GM12878 (cell line): ENCODE results near the gene ROPN1B.
"Not testable (repeated sequence)": the region's sequence is repeated elsewhere in the genome, so short reads cannot be mapped to it uniquely, and the experiment has no call there.

Experiments
- EP300 ChIP-seq, 2 experiments: fragments of 150-350 bp in 1 of 2; IDR thresholded peaks; 2 replicates each; pipeline ENCODE4 v1.6.1; 2011 to 2012; ENCODE audit warnings: low read depth in 2 of 2, low read length in 2 of 2, borderline replicate concordance in 1 of 2, improper control_type of control experiment in 1 of 2, inconsistent platforms in 1 of 2; ENCODE audit not compliant: control insufficient read depth in 1 of 2
- HCFC1 ChIP-seq: fragments of 150-350 bp; IDR thresholded peaks from 2 replicates; pipeline ENCODE4 v1.6.1; 2014; ENCODE audit warnings: low read length
- JUND ChIP-seq: IDR thresholded peaks from 2 replicates; pipeline ENCODE4 v1.6.1; 2012; ENCODE audit warnings: low read depth, mild to moderate bottlenecking, low read length, improper control_type of control experiment, moderate library complexity
- MEF2A ChIP-seq: IDR thresholded peaks from 2 replicates; pipeline ENCODE4 v1.6.1; 2011; ENCODE audit warnings: low read depth, mild to moderate bottlenecking, low read length, moderate library complexity; ENCODE audit not compliant: insufficient read depth
- SIN3A ChIP-seq: IDR thresholded peaks from 2 replicates; pipeline ENCODE4 v1.6.1; 2012; ENCODE audit warnings: low read depth, low read length, improper control_type of control experiment
- SREBF2 ChIP-seq: IDR thresholded peaks from 2 replicates; pipeline ENCODE4 v1.6.1; 2012; ENCODE audit warnings: mild to moderate bottlenecking, low read length
- TCF7 ChIP-seq: IDR thresholded peaks from 2 replicates; pipeline ENCODE4 v1.6.1; 2014; ENCODE audit warnings: antibody characterized with exemption, borderline replicate concordance
- ZNF274 ChIP-seq: IDR thresholded peaks from one replicate; pipeline ENCODE4 v1.8.0; 2011; ENCODE audit not compliant: insufficient read length, insufficient read depth
- ZSCAN29 ChIP-seq: fragments of 450-650 bp; IDR thresholded peaks from 2 replicates; pipeline ENCODE4 v1.6.1; 2017; ENCODE audit warnings: mild to moderate bottlenecking, moderate library complexity
- TF ChIP-seq, protein P1 (sequence below), 3 experiments: IDR thresholded peaks in 2 of 3; conservative IDR thresholded peaks in 1 of 3; 2 replicates each; pipeline ENCODE4 v1.5.1; 2011; ENCODE audit warnings: low read depth in 3 of 3, low read length in 3 of 3, mild to moderate bottlenecking in 3 of 3, control low read depth in 2 of 3, moderate library complexity in 2 of 3, inconsistent platforms in 1 of 3, mixed read lengths in 1 of 3; ENCODE audit not compliant: control insufficient read depth in 2 of 3, insufficient read depth in 1 of 3; ENCODE audit errors: extremely low read depth in 1 of 3
- TF ChIP-seq, protein P2 (sequence below): fragments of 450-650 bp; IDR thresholded peaks from 2 replicates; pipeline ENCODE4 v1.6.1; 2016; ENCODE audit warnings: mild to moderate bottlenecking
- TF ChIP-seq, protein P3 (sequence below): IDR thresholded peaks from 2 replicates; pipeline ENCODE4 v1.6.1; 2012; ENCODE audit warnings: low read depth, low read length, improper control_type of control experiment

DNA sequence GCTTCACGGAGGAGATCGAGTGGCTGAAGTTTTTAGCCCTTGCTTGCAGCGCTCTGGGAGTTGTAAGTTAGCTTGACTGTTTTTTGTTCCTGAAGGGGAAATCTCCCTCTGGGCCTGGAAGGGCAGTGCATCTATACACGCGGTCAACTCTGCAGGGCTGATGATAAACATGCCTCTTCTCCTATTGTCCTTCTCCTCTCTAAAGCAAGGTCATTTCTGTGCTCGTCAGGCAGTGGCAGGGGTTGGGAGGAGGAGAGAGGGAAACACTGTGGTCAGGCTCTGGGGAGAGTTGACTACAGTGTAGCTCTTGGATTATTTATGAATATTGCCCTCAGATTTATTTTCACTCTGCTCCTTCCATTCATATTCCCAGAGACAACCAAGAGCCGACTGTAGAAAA lies 8.1 kb downstream of the ROPN1B start:
- TF ChIP-seq, protein P1, sequence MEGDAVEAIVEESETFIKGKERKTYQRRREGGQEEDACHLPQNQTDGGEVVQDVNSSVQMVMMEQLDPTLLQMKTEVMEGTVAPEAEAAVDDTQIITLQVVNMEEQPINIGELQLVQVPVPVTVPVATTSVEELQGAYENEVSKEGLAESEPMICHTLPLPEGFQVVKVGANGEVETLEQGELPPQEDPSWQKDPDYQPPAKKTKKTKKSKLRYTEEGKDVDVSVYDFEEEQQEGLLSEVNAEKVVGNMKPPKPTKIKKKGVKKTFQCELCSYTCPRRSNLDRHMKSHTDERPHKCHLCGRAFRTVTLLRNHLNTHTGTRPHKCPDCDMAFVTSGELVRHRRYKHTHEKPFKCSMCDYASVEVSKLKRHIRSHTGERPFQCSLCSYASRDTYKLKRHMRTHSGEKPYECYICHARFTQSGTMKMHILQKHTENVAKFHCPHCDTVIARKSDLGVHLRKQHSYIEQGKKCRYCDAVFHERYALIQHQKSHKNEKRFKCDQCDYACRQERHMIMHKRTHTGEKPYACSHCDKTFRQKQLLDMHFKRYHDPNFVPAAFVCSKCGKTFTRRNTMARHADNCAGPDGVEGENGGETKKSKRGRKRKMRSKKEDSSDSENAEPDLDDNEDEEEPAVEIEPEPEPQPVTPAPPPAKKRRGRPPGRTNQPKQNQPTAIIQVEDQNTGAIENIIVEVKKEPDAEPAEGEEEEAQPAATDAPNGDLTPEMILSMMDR (IDR thresholded peaks at IDR 0.05 in 2 of 3, conservative IDR thresholded peaks at IDR 0.05 in 1 of 3; ENCODE audit: control insufficient read depth in 2 of 3, extremely low read depth in 1 of 3, insufficient read depth in 1 of 3, low read depth in 3 of 3, low read length in 3 of 3), result not testable (repeated sequence)
- TF ChIP-seq ZSCAN29; MEF2A; JUND; SREBF2; ZNF274; HCFC1; SIN3A; EP300 (IDR thresholded peaks at IDR 0.05; ENCODE audit: borderline replicate concordance in 1 of 2, control insufficient read depth in 1 of 2, low read depth in 2 of 2, low read length in 2 of 2); TCF7: not testable (repeated sequence)
- TF ChIP-seq, protein P2, sequence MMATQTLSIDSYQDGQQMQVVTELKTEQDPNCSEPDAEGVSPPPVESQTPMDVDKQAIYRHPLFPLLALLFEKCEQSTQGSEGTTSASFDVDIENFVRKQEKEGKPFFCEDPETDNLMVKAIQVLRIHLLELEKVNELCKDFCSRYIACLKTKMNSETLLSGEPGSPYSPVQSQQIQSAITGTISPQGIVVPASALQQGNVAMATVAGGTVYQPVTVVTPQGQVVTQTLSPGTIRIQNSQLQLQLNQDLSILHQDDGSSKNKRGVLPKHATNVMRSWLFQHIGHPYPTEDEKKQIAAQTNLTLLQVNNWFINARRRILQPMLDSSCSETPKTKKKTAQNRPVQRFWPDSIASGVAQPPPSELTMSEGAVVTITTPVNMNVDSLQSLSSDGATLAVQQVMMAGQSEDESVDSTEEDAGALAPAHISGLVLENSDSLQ, result not testable (repeated sequence)
- TF ChIP-seq, protein P3, sequence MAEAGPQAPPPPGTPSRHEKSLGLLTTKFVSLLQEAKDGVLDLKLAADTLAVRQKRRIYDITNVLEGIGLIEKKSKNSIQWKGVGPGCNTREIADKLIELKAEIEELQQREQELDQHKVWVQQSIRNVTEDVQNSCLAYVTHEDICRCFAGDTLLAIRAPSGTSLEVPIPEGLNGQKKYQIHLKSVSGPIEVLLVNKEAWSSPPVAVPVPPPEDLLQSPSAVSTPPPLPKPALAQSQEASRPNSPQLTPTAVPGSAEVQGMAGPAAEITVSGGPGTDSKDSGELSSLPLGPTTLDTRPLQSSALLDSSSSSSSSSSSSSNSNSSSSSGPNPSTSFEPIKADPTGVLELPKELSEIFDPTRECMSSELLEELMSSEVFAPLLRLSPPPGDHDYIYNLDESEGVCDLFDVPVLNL, result not testable (repeated sequence)
